Measurements from ENCODE around the gene PNKP. TPM values are rescaled to one million over a fixed set of nuclear protein-coding genes. Genes with fewer than 3 reads are reported as not detected.
A peak's percentile ranks its signal among the peaks of the same experiment; 100 is the strongest.

Gene PNKP
- total RNA-seq, 2 donors from 2014 or later: 161 to 163 TPM

DNA sequence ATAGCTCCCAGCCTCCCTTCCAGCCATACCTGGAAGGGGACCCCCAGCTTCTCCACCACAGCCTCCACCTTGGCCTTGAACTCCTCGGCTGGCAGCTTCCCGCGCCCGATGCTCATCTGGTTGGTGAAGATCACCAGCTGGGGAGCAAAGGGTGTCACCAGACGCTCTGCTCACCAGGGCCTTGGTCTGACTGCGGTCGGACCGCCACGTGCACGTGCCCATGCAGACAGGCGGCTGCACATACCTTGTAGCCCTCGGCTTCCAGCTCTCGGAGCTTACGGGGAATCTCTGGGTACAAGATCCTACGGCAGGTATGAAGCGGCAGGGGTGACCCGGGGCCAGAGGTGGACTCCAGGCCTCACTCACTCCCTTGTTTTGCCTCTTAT, 3.4 kb downstream of the PNKP start:
- WGBS, 2 experiments (ENCODE audit: insufficient coverage in 1 of 2, insufficient read length in 1 of 2): 93 to 98% methylated on average over 15 to 17 of the region's 17 CpGs
- H3K9me3 Mint-ChIP-seq: peaks cover 5% of the 10 kb centered on the region
- no peak overlapping the region for H3K4me3 Mint-ChIP-seq
- H3K9ac ChIP-seq (ENCODE audit: extremely low read depth, low read length, poor library complexity, severe bottlenecking): no peak overlapping the region
- TF ChIP-seq, protein P1, sequence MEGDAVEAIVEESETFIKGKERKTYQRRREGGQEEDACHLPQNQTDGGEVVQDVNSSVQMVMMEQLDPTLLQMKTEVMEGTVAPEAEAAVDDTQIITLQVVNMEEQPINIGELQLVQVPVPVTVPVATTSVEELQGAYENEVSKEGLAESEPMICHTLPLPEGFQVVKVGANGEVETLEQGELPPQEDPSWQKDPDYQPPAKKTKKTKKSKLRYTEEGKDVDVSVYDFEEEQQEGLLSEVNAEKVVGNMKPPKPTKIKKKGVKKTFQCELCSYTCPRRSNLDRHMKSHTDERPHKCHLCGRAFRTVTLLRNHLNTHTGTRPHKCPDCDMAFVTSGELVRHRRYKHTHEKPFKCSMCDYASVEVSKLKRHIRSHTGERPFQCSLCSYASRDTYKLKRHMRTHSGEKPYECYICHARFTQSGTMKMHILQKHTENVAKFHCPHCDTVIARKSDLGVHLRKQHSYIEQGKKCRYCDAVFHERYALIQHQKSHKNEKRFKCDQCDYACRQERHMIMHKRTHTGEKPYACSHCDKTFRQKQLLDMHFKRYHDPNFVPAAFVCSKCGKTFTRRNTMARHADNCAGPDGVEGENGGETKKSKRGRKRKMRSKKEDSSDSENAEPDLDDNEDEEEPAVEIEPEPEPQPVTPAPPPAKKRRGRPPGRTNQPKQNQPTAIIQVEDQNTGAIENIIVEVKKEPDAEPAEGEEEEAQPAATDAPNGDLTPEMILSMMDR (conservative IDR thresholded peaks at IDR 0.05): no peak
- no peak overlapping the region for H3K4me3 ChIP-seq (ENCODE audit: low read length)
- no peaks in the 10 kb centered on the region for H3K27me3 ChIP-seq (ENCODE audit: control insufficient read depth, insufficient read depth, low read length, poor library complexity, severe bottlenecking)
- no peak overlapping the region for H3K27ac Mint-ChIP-seq
- H3K9me3 ChIP-seq (ENCODE audit: control insufficient read depth, low read length): no peaks in the 10 kb centered on the region
- H3K27me3 Mint-ChIP-seq (ENCODE audit: insufficient read depth): no peaks in the 10 kb centered on the region
- H3K36me3 ChIP-seq (ENCODE audit: control insufficient read depth, insufficient read depth, low read length): peaks cover 42% of the 10 kb centered on the region
- H3K36me3 Mint-ChIP-seq (ENCODE audit: low read depth): peaks cover 43% of the 10 kb centered on the region
- no peak overlapping the region for H3K27ac ChIP-seq (ENCODE audit: low read depth, low read length)
- no peak for DNase-seq
- no peaks in the 10 kb centered on the region for H3K4me1 ChIP-seq (ENCODE audit: control insufficient read depth, insufficient read depth, low read length)
- peaks cover 12% of the 10 kb centered on the region for H3K4me1 Mint-ChIP-seq

DNA sequence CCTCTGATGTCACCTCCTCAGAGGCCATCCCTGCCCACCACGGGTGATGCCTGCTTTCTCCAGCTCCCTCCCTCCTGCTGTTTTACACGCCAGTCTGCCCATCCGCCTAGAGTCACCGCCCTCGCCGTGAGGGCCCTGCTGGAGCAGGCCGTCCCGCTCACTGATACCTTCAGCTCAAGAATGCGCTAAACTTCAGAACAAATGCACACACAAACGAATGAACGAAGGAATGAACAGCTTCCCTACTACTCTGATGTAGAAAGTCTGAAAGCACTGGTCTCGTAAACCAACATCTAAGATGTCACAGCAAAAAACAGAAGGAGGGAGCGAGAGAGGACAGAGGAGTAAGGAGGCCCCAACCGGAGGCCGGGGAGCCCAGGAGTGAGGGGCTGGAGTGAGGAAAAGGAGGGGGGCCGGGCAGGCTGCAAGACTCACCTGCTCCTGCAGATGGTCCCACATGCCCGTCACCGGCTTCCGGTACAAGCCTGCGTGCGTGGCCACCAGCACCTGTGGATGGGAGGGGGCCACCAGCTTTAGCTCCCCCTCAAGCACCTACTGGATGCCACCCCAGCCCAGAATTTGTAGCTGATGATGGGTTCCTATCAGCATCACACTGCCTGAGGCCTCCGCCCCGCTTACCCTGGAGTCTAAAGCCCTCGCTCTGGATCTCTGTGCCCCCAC, 4.0 kb downstream of the PNKP start:
- Mint-ChIP-seq H3K27ac (peak overlapping the region; percentile 14), H3K9me3 (peaks cover 4% of the 10 kb centered on the region), H3K36me3 (ENCODE audit: low read depth) (peaks cover 47% of the 10 kb centered on the region), H3K4me1 (peaks cover 12% of the 10 kb centered on the region), H3K4me3 (no peak overlapping the region), H3K27me3 (ENCODE audit: insufficient read depth) (no peaks in the 10 kb centered on the region)
- H3K9me3 ChIP-seq (ENCODE audit: control insufficient read depth, low read length): no peaks in the 10 kb centered on the region
- TF ChIP-seq, protein P1 (conservative IDR thresholded peaks at IDR 0.05): no peak
- H3K27ac ChIP-seq (ENCODE audit: low read depth, low read length): no peak overlapping the region
- H3K4me1 ChIP-seq (ENCODE audit: control insufficient read depth, insufficient read depth, low read length): no peaks in the 10 kb centered on the region
- H3K9ac ChIP-seq (ENCODE audit: extremely low read depth, low read length, poor library complexity, severe bottlenecking): no peak overlapping the region
- DNase-seq: no peak
- peaks cover 47% of the 10 kb centered on the region for H3K36me3 ChIP-seq (ENCODE audit: control insufficient read depth, insufficient read depth, low read length)
- no peaks in the 10 kb centered on the region for H3K27me3 ChIP-seq (ENCODE audit: control insufficient read depth, insufficient read depth, low read length, poor library complexity, severe bottlenecking)
- 93 to 94% methylated on average over 19 to 24 of the region's 24 CpGs for WGBS, 2 experiments (ENCODE audit: insufficient coverage in 1 of 2, insufficient read length in 1 of 2)
- no peak overlapping the region for H3K4me3 ChIP-seq (ENCODE audit: low read length)

- Mint-ChIP-seq H3K9me3 (no peaks in the 10 kb centered on the region), H3K27ac (peak overlapping the region; percentile 14), H3K27me3 (ENCODE audit: insufficient read depth) (no peaks in the 10 kb centered on the region), H3K4me1 (peaks cover 12% of the 10 kb centered on the region), H3K4me3 (no peak overlapping the region), H3K36me3 (ENCODE audit: low read depth) (peaks cover 53% of the 10 kb centered on the region)
- Histone ChIP-seq H3K4me1 (ENCODE audit: control insufficient read depth, insufficient read depth, low read length) (no peaks in the 10 kb centered on the region), H3K27ac (ENCODE audit: low read depth, low read length) (no peak overlapping the region), H3K4me3 (ENCODE audit: low read length) (no peak overlapping the region), H3K27me3 (ENCODE audit: control insufficient read depth, insufficient read depth, low read length, poor library complexity, severe bottlenecking) (no peaks in the 10 kb centered on the region), H3K9me3 (ENCODE audit: control insufficient read depth, low read length) (no peaks in the 10 kb centered on the region), H3K9ac (ENCODE audit: extremely low read depth, low read length, poor library complexity, severe bottlenecking) (no peak overlapping the region), H3K36me3 (ENCODE audit: control insufficient read depth, insufficient read depth, low read length) (peaks cover 47% of the 10 kb centered on the region)
- DNase-seq: peak; percentile 89
- 85 to 88% methylated on average over 24 to 49 of the region's 49 CpGs for whole genome bisulfite sequencing, 2 experiments (ENCODE audit: insufficient coverage in 1 of 2, insufficient read length in 1 of 2)
- TF ChIP-seq, protein P1 (conservative IDR thresholded peaks at IDR 0.05): peak; percentile 67
Observed at GRCh38 chr19:49862391-49863253, 4.8 kb downstream of the PNKP start.

Data from endodermal cell (in vitro differentiated cells).